ENCODE measurements around the gene IL5. TPM values are rescaled to one million over a fixed set of nuclear protein-coding genes. Genes with fewer than 3 reads are reported as not detected.
"Not testable (repeated sequence)": the region's sequence is repeated elsewhere in the genome, so short reads cannot be mapped to it uniquely, and the experiment has no call there.

Gene IL5
- total RNA-seq, 1 donor from 2014 or later = not detected

GRCh38 chr5:132557478-132558172 lies 14.3 kb upstream of the IL5 start:
- Histone ChIP-seq H3K27me3 (no peaks in the 10 kb centered on the region), H3K9me3 (no peaks in the 10 kb centered on the region), H3K4me3 (peak overlapping the region; percentile 69 to 70), H3K4me1 (peaks cover 23% of the 10 kb centered on the region), H3K27ac (peak overlapping the region; percentile 83), H3K36me3 (peaks cover 0 to 5% of the 10 kb centered on the region in 2 donors)
- TF ChIP-seq POLR2A (IDR thresholded peaks at IDR 0.05) (no peak), POLR2AphosphoS5 (IDR thresholded peaks at IDR 0.05; ENCODE audit: insufficient read depth in 1 of 2, low read depth in 1 of 2) (no peak), CTCF (IDR thresholded peaks at IDR 0.05) (no peak)
- no peak for DNase-seq (ENCODE audit: extremely low spot score in 2 of 2)
- intact Hi-C loops (cut with DNase I) = no loop called here

- no peaks in the 10 kb centered on the region for H3K9me3 ChIP-seq
- TF ChIP-seq CTCF (IDR thresholded peaks at IDR 0.05) (no peak), POLR2AphosphoS5 (IDR thresholded peaks at IDR 0.05; ENCODE audit: insufficient read depth in 1 of 2, low read depth in 1 of 2) (peak; percentile 92 to 95), POLR2A (IDR thresholded peaks at IDR 0.05) (peak in 1 of 2 donors; percentile 64)
- peak in 1 of 2 donors; percentile 91 for DNase-seq (ENCODE audit: extremely low spot score in 2 of 2)
- peaks cover 23% of the 10 kb centered on the region for H3K4me1 ChIP-seq
- intact Hi-C loops (cut with DNase I) = no loop called here
- peaks cover 0 to 5% of the 10 kb centered on the region in 2 donors for H3K36me3 ChIP-seq
- peak within 1 kb of the TSS; percentile 83 for H3K27ac ChIP-seq
- H3K4me3 ChIP-seq = peak within 1 kb of the TSS; percentile 69 to 70
- no peaks in the 10 kb centered on the region for H3K27me3 ChIP-seq
Measured at GRCh38 chr5:132556763-132557477, 13.6 kb upstream of the IL5 start, which contains the start of gene RAD50. Gene RAD50, plus strand, starts transcription at chr5:132556977. Its CDS starts 348 bp downstream, at chr5:132557325.

GRCh38 chr5:132556153-132556762 lies 12.9 kb upstream of the IL5 start:
- TF ChIP-seq POLR2AphosphoS5 (IDR thresholded peaks at IDR 0.05; ENCODE audit: insufficient read depth in 1 of 2, low read depth in 1 of 2) (no peak), POLR2A (IDR thresholded peaks at IDR 0.05) (no peak), CTCF (IDR thresholded peaks at IDR 0.05) (no peak)
- peaks cover 23% of the 10 kb centered on the region for H3K4me1 ChIP-seq
- peak overlapping the region; percentile 69 to 70 for H3K4me3 ChIP-seq
- DNase-seq (ENCODE audit: extremely low spot score in 2 of 2) = no peak
- peaks cover 0 to 5% of the 10 kb centered on the region in 2 donors for H3K36me3 ChIP-seq
- H3K9me3 ChIP-seq = no peaks in the 10 kb centered on the region
- no peaks in the 10 kb centered on the region for H3K27me3 ChIP-seq
- intact Hi-C loops (cut with DNase I) = no loop called here
- peak overlapping the region; percentile 83 for H3K27ac ChIP-seq

- no peak for DNase-seq (ENCODE audit: extremely low spot score in 2 of 2)
- Histone ChIP-seq H3K27me3 (no peaks in the 10 kb centered on the region), H3K9me3 (no peaks in the 10 kb centered on the region), H3K4me1 (no peaks in the 10 kb centered on the region), H3K27ac (no peak overlapping the region), H3K4me3 (no peak overlapping the region), H3K36me3 (no peaks in the 10 kb centered on the region)
- TF ChIP-seq POLR2AphosphoS5 (IDR thresholded peaks at IDR 0.05; ENCODE audit: insufficient read depth in 1 of 2, low read depth in 1 of 2) (no peak), CTCF (IDR thresholded peaks at IDR 0.05) (no peak)
- intact Hi-C loops (cut with DNase I) = no loop called here
Measured at GRCh38 chr5:132549576-132549975, 6.3 kb upstream of the IL5 start.

GRCh38 chr5:132548834-132549233 lies 5.5 kb upstream of the IL5 start:
- H3K27ac ChIP-seq; H3K27me3 ChIP-seq; intact Hi-C loops (cut with DNase I); DNase-seq (ENCODE audit: extremely low spot score in 2 of 2); H3K4me3 ChIP-seq; H3K4me1 ChIP-seq; H3K9me3 ChIP-seq; H3K36me3 ChIP-seq: not testable (repeated sequence)

Data from vagina (tissue), 2 donors.